Measurements from ENCODE around the gene L3MBTL3. TPM values are rescaled to one million over a fixed set of nuclear protein-coding genes. Genes with fewer than 3 reads are reported as not detected.

Gene L3MBTL3
- total RNA-seq, 2 experiments from 2014 or later: 13.5 to 14.9 TPM

- ChIA-PET CTCF (interaction anchor here (1.0 kb wide), 1 partner anchor 23 kb away, joined by 3 read pairs; no protein-coding TSS in a partner anchor), POLR2A (interaction anchor here (0.6 kb wide), 1 partner anchor 246 kb away, joined by 3 read pairs; no protein-coding TSS in a partner anchor)
- Mint-ChIP-seq H3K27me3 (no peaks in the 10 kb centered on the region), H3K36me3 (ENCODE audit: low read depth) (peaks cover 16% of the 10 kb centered on the region), H3K4me3 (no peak overlapping the region), H3K4me1 (ENCODE audit: low read depth) (peaks cover 14% of the 10 kb centered on the region), H3K27ac (no peak overlapping the region), H3K9me3 (peaks cover 8% of the 10 kb centered on the region)
- TF ChIP-seq CTCF (IDR thresholded peaks at IDR 0.05): no peak
- intact Hi-C loops (cut with micrococcal nuclease): no loop called here
- DNase-seq (no peak), ATAC-seq (no peak)
Observed at GRCh38 chr6:130158056-130158455, 139.7 kb downstream of the L3MBTL3 start.

GRCh38 chr6:130158548-130158947 lies 140.2 kb downstream of the L3MBTL3 start:
- H3K4me3 Mint-ChIP-seq: no peak overlapping the region
- DNase-seq: no peak
- H3K9me3 Mint-ChIP-seq: peaks cover 8% of the 10 kb centered on the region
- H3K27ac Mint-ChIP-seq: no peak overlapping the region
- no peak for ATAC-seq
- POLR2A ChIA-PET: no interaction called here
- H3K27me3 Mint-ChIP-seq: no peaks in the 10 kb centered on the region
- CTCF ChIA-PET: interaction anchor here (1.0 kb wide), 1 partner anchor 23 kb away, joined by 3 read pairs; no protein-coding TSS in a partner anchor
- peaks cover 14% of the 10 kb centered on the region for H3K4me1 Mint-ChIP-seq (ENCODE audit: low read depth)
- peaks cover 16% of the 10 kb centered on the region for H3K36me3 Mint-ChIP-seq (ENCODE audit: low read depth)
- no peak for TF ChIP-seq CTCF (IDR thresholded peaks at IDR 0.05)
- intact Hi-C loops (cut with micrococcal nuclease): no loop called here

- no peak overlapping the region for H3K4me3 Mint-ChIP-seq
- intact Hi-C loops (cut with micrococcal nuclease): no loop called here
- DNase-seq: no peak
- H3K36me3 Mint-ChIP-seq (ENCODE audit: low read depth): peaks cover 16% of the 10 kb centered on the region
- no peaks in the 10 kb centered on the region for H3K27me3 Mint-ChIP-seq
- ATAC-seq: no peak
- POLR2A ChIA-PET: no interaction called here
- H3K27ac Mint-ChIP-seq: no peak overlapping the region
- no peak for TF ChIP-seq CTCF (IDR thresholded peaks at IDR 0.05)
- CTCF ChIA-PET: no interaction called here
- peaks cover 18% of the 10 kb centered on the region for H3K4me1 Mint-ChIP-seq (ENCODE audit: low read depth)
- peaks cover 10% of the 10 kb centered on the region for H3K9me3 Mint-ChIP-seq
Observed at GRCh38 chr6:130159956-130160355, 141.6 kb downstream of the L3MBTL3 start.

GRCh38 chr6:130161683-130162404 lies 143.5 kb downstream of the L3MBTL3 start:
- Mint-ChIP-seq H3K4me3 (no peak overlapping the region), H3K36me3 (ENCODE audit: low read depth) (peaks cover 20% of the 10 kb centered on the region), H3K9me3 (peaks cover 12% of the 10 kb centered on the region), H3K27ac (no peak overlapping the region), H3K4me1 (ENCODE audit: low read depth) (peaks cover 25% of the 10 kb centered on the region), H3K27me3 (no peaks in the 10 kb centered on the region)
- no peak for TF ChIP-seq CTCF (IDR thresholded peaks at IDR 0.05)
- CTCF ChIA-PET: interaction anchor here (1.3 kb wide), 1 partner anchor 12 kb away, joined by 3 read pairs; no protein-coding TSS in a partner anchor
- intact Hi-C loops (cut with micrococcal nuclease): no loop called here
- POLR2A ChIA-PET: no interaction called here
- DNase-seq (no peak), ATAC-seq (no peak)

- intact Hi-C loops (cut with micrococcal nuclease): no loop called here
- ATAC-seq (no peak), DNase-seq (no peak)
- peaks cover 12% of the 10 kb centered on the region for H3K9me3 Mint-ChIP-seq
- H3K4me3 Mint-ChIP-seq: no peak overlapping the region
- ChIA-PET CTCF (no interaction called here), POLR2A (no interaction called here)
- H3K27ac Mint-ChIP-seq: no peak overlapping the region
- no peaks in the 10 kb centered on the region for H3K27me3 Mint-ChIP-seq
- peaks cover 25% of the 10 kb centered on the region for H3K4me1 Mint-ChIP-seq (ENCODE audit: low read depth)
- peaks cover 20% of the 10 kb centered on the region for H3K36me3 Mint-ChIP-seq (ENCODE audit: low read depth)
- no peak for TF ChIP-seq CTCF (IDR thresholded peaks at IDR 0.05)
Observed at GRCh38 chr6:130162421-130162820, 144.0 kb downstream of the L3MBTL3 start.
